CD14-positive monocyte (primary cell): ENCODE data around the gene VGLL3. TPM values are rescaled to one million over a fixed set of nuclear protein-coding genes. Genes with fewer than 3 reads are reported as not detected.

Experiments used
- DNase-seq, 3 donors: peaks; one replicate each; pipeline ENCODE4 v3.0.0-alpha.2; 2011 to 2022
- H2AFZ ChIP-seq: 2 replicates; pipeline ENCODE4 v1.6.0; 2012; ENCODE audit warnings: mild to moderate bottlenecking, low read depth, low read length, inconsistent platforms; ENCODE audit not compliant: insufficient read depth, poor library complexity, severe bottlenecking
- H3K27ac ChIP-seq, 2 donors: 1 replicate in 1 of 2; 2 replicates in 1 of 2; pipeline ENCODE4 v1.5.1; 2012 to 2013; ENCODE audit warnings: low read length in 2 of 2, control low read depth in 1 of 2, inconsistent platforms in 1 of 2, low read depth in 1 of 2, mild to moderate bottlenecking in 1 of 2
- H3K27me3 ChIP-seq, 2 donors: one replicate each; pipeline versions ENCODE4 v1.6.0 to v1.6.1; 2011 to 2013; ENCODE audit warnings: low read length in 2 of 2; ENCODE audit not compliant: control insufficient read depth in 2 of 2, insufficient read depth in 2 of 2
- H3K36me3 ChIP-seq, 2 donors: replicated peaks in 1 of 2; 1 replicate in 1 of 2; 2 replicates in 1 of 2; pipeline versions ENCODE4 v1.5.1 to v1.6.1; 2012 to 2013; ENCODE audit warnings: low read length in 2 of 2, control low read depth in 1 of 2, inconsistent platforms in 1 of 2, mild to moderate bottlenecking in 1 of 2; ENCODE audit not compliant: insufficient read depth in 2 of 2, control insufficient read depth in 1 of 2
- H3K4me1 ChIP-seq, 2 donors: 1 replicate in 1 of 2; 2 replicates in 1 of 2; pipeline versions ENCODE4 v1.5.1 to v1.6.1; 2012 to 2013; ENCODE audit warnings: low read length in 2 of 2, control low read depth in 1 of 2, inconsistent platforms in 1 of 2, mild to moderate bottlenecking in 1 of 2, moderate library complexity in 1 of 2; ENCODE audit not compliant: insufficient read depth in 2 of 2, control insufficient read depth in 1 of 2
- H3K4me2 ChIP-seq: replicated peaks from 2 replicates; pipeline ENCODE3; 2012; ENCODE audit warnings: low read length, moderate library complexity, mild to moderate bottlenecking; ENCODE audit not compliant: poor library complexity, severe bottlenecking; ENCODE audit errors: extremely low read depth
- H3K4me3 ChIP-seq, 3 experiments: fragments of 200-600 bp in 1 of 3; sonication (generic) in 1 of 3; replicated peaks in 1 of 3; 1 replicate in 2 of 3; 2 replicates in 1 of 3; pipeline ENCODE4 v1.5.1; 2011 to 2013; ENCODE audit warnings: low read length in 3 of 3, mild to moderate bottlenecking in 3 of 3, control low read depth in 2 of 3, low read depth in 2 of 3, inconsistent platforms in 1 of 3, moderate library complexity in 1 of 3
- H3K79me2 ChIP-seq: 2 replicates; pipeline ENCODE4 v1.6.0; 2012; ENCODE audit warnings: mild to moderate bottlenecking, control low read depth, inconsistent platforms, low read length, moderate library complexity; ENCODE audit not compliant: insufficient read depth
- H3K9ac ChIP-seq: 2 replicates; pipeline ENCODE4 v1.6.0; 2017; ENCODE audit warnings: low read length, mild to moderate bottlenecking; ENCODE audit not compliant: insufficient read depth, poor library complexity, severe bottlenecking
- H3K9me3 ChIP-seq, 2 donors: replicated peaks in 1 of 2; 1 replicate in 1 of 2; 2 replicates in 1 of 2; pipeline versions ENCODE4 v1.5.1 to v1.6.1; 2012 to 2013; ENCODE audit warnings: low read length in 2 of 2, control low read depth in 1 of 2; ENCODE audit not compliant: control insufficient read depth in 1 of 2, insufficient read depth in 1 of 2
- H4K20me1 ChIP-seq: 2 replicates; pipeline ENCODE4 v1.6.0; 2012; ENCODE audit warnings: mild to moderate bottlenecking, low read length, control low read depth, moderate library complexity; ENCODE audit not compliant: insufficient read depth
- H3K27ac Mint-ChIP-seq, 7 donors: one replicate each; pipeline ENCODE4 v1.8.0; 2020; ENCODE audit warnings: mild to moderate bottlenecking in 7 of 7, mixed read lengths in 7 of 7, moderate library complexity in 6 of 7, inconsistent platforms in 2 of 7
- H3K27me3 Mint-ChIP-seq, 3 donors: one replicate each; pipeline ENCODE4 v1.8.0; 2021 to 2022; ENCODE audit warnings: low read depth in 3 of 3, mild to moderate bottlenecking in 3 of 3, mixed read lengths in 3 of 3, moderate library complexity in 3 of 3, inconsistent platforms in 1 of 3
- H3K36me3 Mint-ChIP-seq, 2 donors: one replicate each; pipeline ENCODE4 v1.8.0; 2020; ENCODE audit warnings: mixed read lengths in 2 of 2, inconsistent platforms in 1 of 2, mild to moderate bottlenecking in 1 of 2
- H3K4me1 Mint-ChIP-seq: one replicate; pipeline ENCODE4 v1.8.0; 2020; ENCODE audit warnings: mild to moderate bottlenecking, mixed read lengths
- H3K4me3 Mint-ChIP-seq, 2 donors: one replicate each; pipeline ENCODE4 v1.8.0; 2020; ENCODE audit warnings: mild to moderate bottlenecking in 2 of 2, mixed read lengths in 2 of 2, moderate library complexity in 1 of 2
- H3K9me3 Mint-ChIP-seq, 7 donors: one replicate each; pipeline ENCODE4 v1.8.0; 2020 to 2022; ENCODE audit warnings: mixed read lengths in 7 of 7, mild to moderate bottlenecking in 6 of 7, moderate library complexity in 6 of 7, inconsistent platforms in 2 of 7
- WGBS: methylation state at CpG from one replicate; pipeline ENCODE4 v1.1.5; 2013; ENCODE audit warnings: missing lambda C conversion rate; ENCODE audit not compliant: insufficient coverage; 5-methylcytosine and 5-hydroxymethylcytosine counted together
- intact Hi-C, 2 donors: fragments of 100-400 bp; cut with micrococcal nuclease; formaldehyde crosslinking; loops; one replicate each; pipeline versions ENCODE4 v1.15.0 to v1.15.1; 2023
- polyA plus RNA-seq, 3 donors: library from polyadenylated mRNA; depleted of rRNA in 1 of 3; unstranded in 2 of 3; stranded (reverse) in 1 of 3; fragments of 300-500 nt in 2 of 3; fragments of >200 nt in 1 of 3; fragmentation: Illumina TruSeq in 2 of 3; gene quantifications; 1 replicate in 2 of 3; 2 replicates in 1 of 3; pipeline ENCODE4 v1.2.3, GENCODE V29; 2012 to 2021
- TF ChIP-seq, protein P1 (sequence below): fragments of 200-600 bp; IDR thresholded peaks from one replicate; pipeline ENCODE4 v1.8.0; 2022; ENCODE audit warnings: antibody characterized with exemption, mild to moderate bottlenecking

The VGLL3 gene
- polyA plus RNA-seq, 3 donors: not detected

DNA sequence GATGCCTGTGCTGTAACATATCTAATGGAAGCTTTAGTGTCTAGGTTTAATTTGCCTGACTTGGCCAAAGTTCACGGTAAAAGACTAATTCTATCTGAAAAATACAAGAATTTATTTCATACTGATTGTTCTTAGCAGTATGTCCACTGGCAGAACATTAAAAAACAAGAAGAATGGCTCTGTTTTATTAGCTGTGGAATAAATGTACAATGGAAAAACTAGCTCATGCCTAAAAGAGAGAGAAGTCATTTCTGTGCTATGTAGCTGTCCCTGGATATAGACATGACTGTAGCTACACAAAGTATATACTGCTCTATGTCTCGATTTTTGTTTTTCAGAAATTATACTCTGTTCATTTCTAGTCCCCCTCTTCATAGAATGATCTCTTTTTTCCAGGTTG is 13.9 kb upstream of the VGLL3 start:
- H3K9me3 Mint-ChIP-seq: no peaks in the 10 kb centered on the region
- WGBS: no CpG with 5 or more reads among the region's 2 CpGs
- intact Hi-C loops: no loop called here
- H3K4me3 Mint-ChIP-seq: no peak overlapping the region
- H4K20me1 ChIP-seq: no peaks in the 10 kb centered on the region
- DNase-seq: no peak
- H3K4me1 ChIP-seq: no peaks in the 10 kb centered on the region
- no peaks in the 10 kb centered on the region for H3K27me3 ChIP-seq
- no peak overlapping the region for H3K27ac ChIP-seq
- no peak overlapping the region for H3K9ac ChIP-seq
- H3K27me3 Mint-ChIP-seq: peaks cover 1 to 6% (median 1%) of the 10 kb centered on the region in 3 donors
- H3K79me2 ChIP-seq: no peaks in the 10 kb centered on the region
- H3K36me3 Mint-ChIP-seq: no peaks in the 10 kb centered on the region
- H3K4me1 Mint-ChIP-seq: no peaks in the 10 kb centered on the region
- H3K27ac Mint-ChIP-seq: no peak overlapping the region
- H3K9me3 ChIP-seq: no peaks in the 10 kb centered on the region
- H2AFZ ChIP-seq: no peak overlapping the region
- TF ChIP-seq, protein P1, sequence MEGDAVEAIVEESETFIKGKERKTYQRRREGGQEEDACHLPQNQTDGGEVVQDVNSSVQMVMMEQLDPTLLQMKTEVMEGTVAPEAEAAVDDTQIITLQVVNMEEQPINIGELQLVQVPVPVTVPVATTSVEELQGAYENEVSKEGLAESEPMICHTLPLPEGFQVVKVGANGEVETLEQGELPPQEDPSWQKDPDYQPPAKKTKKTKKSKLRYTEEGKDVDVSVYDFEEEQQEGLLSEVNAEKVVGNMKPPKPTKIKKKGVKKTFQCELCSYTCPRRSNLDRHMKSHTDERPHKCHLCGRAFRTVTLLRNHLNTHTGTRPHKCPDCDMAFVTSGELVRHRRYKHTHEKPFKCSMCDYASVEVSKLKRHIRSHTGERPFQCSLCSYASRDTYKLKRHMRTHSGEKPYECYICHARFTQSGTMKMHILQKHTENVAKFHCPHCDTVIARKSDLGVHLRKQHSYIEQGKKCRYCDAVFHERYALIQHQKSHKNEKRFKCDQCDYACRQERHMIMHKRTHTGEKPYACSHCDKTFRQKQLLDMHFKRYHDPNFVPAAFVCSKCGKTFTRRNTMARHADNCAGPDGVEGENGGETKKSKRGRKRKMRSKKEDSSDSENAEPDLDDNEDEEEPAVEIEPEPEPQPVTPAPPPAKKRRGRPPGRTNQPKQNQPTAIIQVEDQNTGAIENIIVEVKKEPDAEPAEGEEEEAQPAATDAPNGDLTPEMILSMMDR: no peak
- no peak overlapping the region for H3K4me2 ChIP-seq
- H3K4me3 ChIP-seq: no peak overlapping the region
- H3K36me3 ChIP-seq: no peaks in the 10 kb centered on the region

GRCh38 chr3:87002346-87002745 is 11.4 kb upstream of the VGLL3 start:
- Mint-ChIP-seq H3K4me1 (no peaks in the 10 kb centered on the region), H3K27ac (no peak overlapping the region), H3K36me3 (no peaks in the 10 kb centered on the region), H3K9me3 (no peaks in the 10 kb centered on the region), H3K4me3 (no peak overlapping the region), H3K27me3 (peaks cover 0 to 1% (median 1%) of the 10 kb centered on the region in 3 donors)
- no peak for DNase-seq
- Histone ChIP-seq H2AFZ (no peak overlapping the region), H3K4me3 (no peak overlapping the region), H3K9me3 (no peaks in the 10 kb centered on the region), H3K36me3 (no peaks in the 10 kb centered on the region), H4K20me1 (no peaks in the 10 kb centered on the region), H3K27ac (no peak overlapping the region), H3K27me3 (no peaks in the 10 kb centered on the region), H3K4me1 (no peaks in the 10 kb centered on the region), H3K79me2 (no peaks in the 10 kb centered on the region), H3K4me2 (no peak overlapping the region), H3K9ac (no peak overlapping the region)
- no CpG with 5 or more reads among the region's 4 CpGs for WGBS
- intact Hi-C loops: no loop called here
- TF ChIP-seq, protein P1: no peak
